WTC11 (cell line): Measurements from ENCODE around the gene HCST.

Source experiments
- CBFB ChIP-seq: sonication (generic); formaldehyde crosslinking; IDR thresholded peaks from 2 replicates; pipeline ENCODE4 v1.8.1; 2022; ENCODE audit warnings: mild to moderate bottlenecking, low read depth, missing genetic modification reagents
- ELF4 ChIP-seq: sonication (generic); formaldehyde crosslinking; IDR thresholded peaks from 2 replicates; pipeline ENCODE4 v1.8.1; 2022; ENCODE audit warnings: low read depth, mild to moderate bottlenecking, moderate library complexity, missing genetic modification reagents
- FOXJ3 ChIP-seq: sonication (generic); formaldehyde crosslinking; IDR thresholded peaks from 2 replicates; pipeline ENCODE4 v1.9.0; 2021; ENCODE audit warnings: missing genetic modification reagents, mild to moderate bottlenecking, borderline replicate concordance
- MYBL2 ChIP-seq: sonication (generic); formaldehyde crosslinking; IDR thresholded peaks from 2 replicates; pipeline ENCODE4 v1.8.1; 2023; ENCODE audit warnings: mild to moderate bottlenecking, moderate library complexity, missing genetic modification reagents
- USF1 ChIP-seq: sonication (generic); formaldehyde crosslinking; IDR thresholded peaks from 2 replicates; pipeline ENCODE4 v1.8.0; 2022; ENCODE audit warnings: mild to moderate bottlenecking, missing genetic modification reagents
- TF ChIP-seq, protein P1 (sequence below): fragments of 200-600 bp; IDR thresholded peaks from 2 replicates; pipeline ENCODE4 v1.8.0; 2022; ENCODE audit warnings: antibody characterized with exemption

GRCh38 chr19:35909684-35910035, 7.3 kb downstream of the HCST start:
- TF ChIP-seq, protein P1, sequence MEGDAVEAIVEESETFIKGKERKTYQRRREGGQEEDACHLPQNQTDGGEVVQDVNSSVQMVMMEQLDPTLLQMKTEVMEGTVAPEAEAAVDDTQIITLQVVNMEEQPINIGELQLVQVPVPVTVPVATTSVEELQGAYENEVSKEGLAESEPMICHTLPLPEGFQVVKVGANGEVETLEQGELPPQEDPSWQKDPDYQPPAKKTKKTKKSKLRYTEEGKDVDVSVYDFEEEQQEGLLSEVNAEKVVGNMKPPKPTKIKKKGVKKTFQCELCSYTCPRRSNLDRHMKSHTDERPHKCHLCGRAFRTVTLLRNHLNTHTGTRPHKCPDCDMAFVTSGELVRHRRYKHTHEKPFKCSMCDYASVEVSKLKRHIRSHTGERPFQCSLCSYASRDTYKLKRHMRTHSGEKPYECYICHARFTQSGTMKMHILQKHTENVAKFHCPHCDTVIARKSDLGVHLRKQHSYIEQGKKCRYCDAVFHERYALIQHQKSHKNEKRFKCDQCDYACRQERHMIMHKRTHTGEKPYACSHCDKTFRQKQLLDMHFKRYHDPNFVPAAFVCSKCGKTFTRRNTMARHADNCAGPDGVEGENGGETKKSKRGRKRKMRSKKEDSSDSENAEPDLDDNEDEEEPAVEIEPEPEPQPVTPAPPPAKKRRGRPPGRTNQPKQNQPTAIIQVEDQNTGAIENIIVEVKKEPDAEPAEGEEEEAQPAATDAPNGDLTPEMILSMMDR, result no peak
- TF ChIP-seq FOXJ3 (no peak), CBFB (CRISPR knock-in tag) (no peak), MYBL2 (CRISPR knock-in tag) (no peak), USF1 (no peak), ELF4 (CRISPR knock-in tag) (no peak)
